Choroid plexus epithelial cell (primary cell): Measurements from ENCODE around the gene FBXL13.
A peak's percentile ranks its signal among the peaks of the same experiment; 100 is the strongest.

Experiments used
- DNase-seq: peaks from one replicate; pipeline ENCODE4 v3.0.0-alpha.2; 2010; ENCODE audit warnings: low read depth
- H3K4me3 ChIP-seq: 2 replicates; pipeline ENCODE4 v1.5.1; 2011; ENCODE audit warnings: low read depth, mild to moderate bottlenecking, control low read depth, low read length, moderate library complexity
- CTCF ChIP-seq: conservative IDR thresholded peaks from 2 replicates; pipeline ENCODE4 v1.5.1; 2011; ENCODE audit warnings: low read depth, mild to moderate bottlenecking, control low read depth, inconsistent platforms, low read length, moderate library complexity

The FBXL13 gene

GRCh38 chr7:102991540-102992214 lies 82.9 kb downstream of the FBXL13 start:
- H3K4me3 ChIP-seq: no peak overlapping the region
- peak; percentile 96 for DNase-seq
- no peak for TF ChIP-seq CTCF

- no peak overlapping the region for H3K4me3 ChIP-seq
- TF ChIP-seq CTCF: no peak
- DNase-seq: no peak
Observed at GRCh38 chr7:102991077-102991539, 83.5 kb downstream of the FBXL13 start.

- no peak for DNase-seq
- TF ChIP-seq CTCF: no peak
- H3K4me3 ChIP-seq: no peak overlapping the region
Observed at GRCh38 chr7:102990642-102991041, 84.0 kb downstream of the FBXL13 start.

- TF ChIP-seq CTCF: no peak
- no peak overlapping the region for H3K4me3 ChIP-seq
- peak; percentile 32 for DNase-seq
Observed at GRCh38 chr7:102988631-102989560, 85.7 kb downstream of the FBXL13 start.

GRCh38 chr7:102988088-102988487 lies 86.5 kb downstream of the FBXL13 start:
- no peak for DNase-seq
- no peak for TF ChIP-seq CTCF
- no peak overlapping the region for H3K4me3 ChIP-seq

- no peak overlapping the region for H3K4me3 ChIP-seq
- no peak for DNase-seq
- TF ChIP-seq CTCF: no peak
Observed at GRCh38 chr7:102985176-102985783, 89.3 kb downstream of the FBXL13 start.
